Loucy (cell line): ENCODE measurements around the gene CAPN8.
A peak's percentile ranks its signal among the peaks of the same experiment; 100 is the strongest.

Experiments
- H2AFZ ChIP-seq: fragments of 200-600 bp; sonication (generic); 2 replicates; pipeline ENCODE4 v1.6.0; 2016; ENCODE audit warnings: antibody characterized with exemption, mild to moderate bottlenecking, low read length, moderate library complexity
- H3F3A ChIP-seq: fragments of 200-600 bp; 2 replicates; pipeline ENCODE4 v1.6.0; 2016; ENCODE audit warnings: antibody characterized with exemption, low read depth, mild to moderate bottlenecking
- H3K27me3 ChIP-seq: fragments of 200-600 bp; sonication (generic); 2 replicates; pipeline ENCODE4 v1.6.1; 2014; ENCODE audit warnings: low read length, mild to moderate bottlenecking; ENCODE audit not compliant: insufficient read depth, poor library complexity, severe bottlenecking
- H3K36me3 ChIP-seq: fragments of 200-600 bp; sonication (generic); 2 replicates; pipeline ENCODE4 v1.6.1; 2016; ENCODE audit warnings: low read length; ENCODE audit not compliant: insufficient read depth
- H3K4me1 ChIP-seq: fragments of 200-600 bp; sonication (generic); 2 replicates; pipeline ENCODE4 v1.5.1; 2014; ENCODE audit warnings: low read length, mild to moderate bottlenecking; ENCODE audit not compliant: insufficient read depth, poor library complexity, severe bottlenecking
- H3K4me2 ChIP-seq: fragments of 200-600 bp; sonication (generic); 2 replicates; pipeline ENCODE4 v1.6.0; 2014; ENCODE audit warnings: antibody characterized with exemption, low read length, low read depth, mild to moderate bottlenecking; ENCODE audit not compliant: poor library complexity, severe bottlenecking
- H3K4me3 ChIP-seq: fragments of 200-600 bp; sonication (generic); 2 replicates; pipeline ENCODE4 v1.5.1; 2014; ENCODE audit warnings: low read length, mild to moderate bottlenecking, mixed read lengths; ENCODE audit not compliant: poor library complexity, severe bottlenecking
- H3K79me2 ChIP-seq: fragments of 200-600 bp; sonication (generic); 2 replicates; pipeline ENCODE4 v1.6.1; 2014; ENCODE audit warnings: low read length; ENCODE audit not compliant: insufficient read depth
- H3K9ac ChIP-seq: fragments of 200-600 bp; sonication (generic); 2 replicates; pipeline ENCODE4 v1.6.0; 2014; ENCODE audit warnings: mild to moderate bottlenecking, low read depth, low read length, moderate library complexity; ENCODE audit not compliant: poor library complexity, severe bottlenecking
- H3K9me2 ChIP-seq: fragments of 200-600 bp; sonication (generic); replicated peaks from 2 replicates; pipeline ENCODE4 v1.6.1; 2016; ENCODE audit warnings: low read depth, low read length, mixed read lengths
- H3K9me3 ChIP-seq: fragments of 200-600 bp; sonication (generic); 2 replicates; pipeline ENCODE4 v1.6.1; 2014; ENCODE audit warnings: mild to moderate bottlenecking, antibody characterized with exemption, low read length, low read depth; ENCODE audit not compliant: insufficient read depth
- H4K20me1 ChIP-seq: fragments of 200-600 bp; sonication (generic); 2 replicates; pipeline ENCODE4 v1.6.0; 2014; ENCODE audit warnings: antibody characterized with exemption, low read length, mild to moderate bottlenecking; ENCODE audit not compliant: insufficient read depth, poor library complexity, severe bottlenecking
- EZH2phosphoT487 ChIP-seq: fragments of 200-600 bp; IDR thresholded peaks from 2 replicates; pipeline ENCODE4 v1.6.1; 2018; ENCODE audit warnings: antibody characterized with exemption, mild to moderate bottlenecking, moderate library complexity, borderline replicate concordance
- TF ChIP-seq, protein P1 (sequence below): fragments of 200-600 bp; sonication (generic); conservative IDR thresholded peaks from 2 replicates; pipeline ENCODE4 v1.5.1; 2014; ENCODE audit warnings: mild to moderate bottlenecking, antibody characterized with exemption, low read length

Gene CAPN8

DNA sequence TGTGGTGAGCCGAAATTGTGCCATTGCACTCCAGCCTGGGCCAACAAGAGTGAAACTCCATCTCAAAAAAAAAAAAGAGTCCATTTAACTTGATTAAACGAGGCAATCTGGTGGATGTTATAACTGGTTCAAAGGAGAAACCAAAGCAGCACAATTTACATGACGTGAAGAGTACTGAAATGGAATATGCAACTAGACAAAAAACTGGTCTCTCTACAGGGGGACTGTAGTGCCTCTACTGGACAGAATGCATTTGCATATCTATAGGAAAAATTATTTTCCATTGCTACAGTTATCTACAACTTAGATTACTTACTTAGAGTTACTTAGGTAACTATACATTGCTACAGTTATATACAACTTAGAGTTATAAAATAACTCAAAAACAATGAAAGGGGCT lies 44.1 kb upstream of the CAPN8 start:
- Histone ChIP-seq H3K4me2 (no peak overlapping the region), H3K9me2 (no peaks in the 10 kb centered on the region), H3F3A (no peaks in the 10 kb centered on the region), H3K4me1 (peaks cover 6% of the 10 kb centered on the region), H3K79me2 (no peaks in the 10 kb centered on the region), H3K27me3 (no peaks in the 10 kb centered on the region), H3K4me3 (no peak overlapping the region), H3K9ac (no peak overlapping the region), H3K9me3 (no peaks in the 10 kb centered on the region), H3K36me3 (no peaks in the 10 kb centered on the region), H2AFZ (no peak overlapping the region), H4K20me1 (no peaks in the 10 kb centered on the region)
- TF ChIP-seq EZH2phosphoT487: no peak
- TF ChIP-seq, protein P1, sequence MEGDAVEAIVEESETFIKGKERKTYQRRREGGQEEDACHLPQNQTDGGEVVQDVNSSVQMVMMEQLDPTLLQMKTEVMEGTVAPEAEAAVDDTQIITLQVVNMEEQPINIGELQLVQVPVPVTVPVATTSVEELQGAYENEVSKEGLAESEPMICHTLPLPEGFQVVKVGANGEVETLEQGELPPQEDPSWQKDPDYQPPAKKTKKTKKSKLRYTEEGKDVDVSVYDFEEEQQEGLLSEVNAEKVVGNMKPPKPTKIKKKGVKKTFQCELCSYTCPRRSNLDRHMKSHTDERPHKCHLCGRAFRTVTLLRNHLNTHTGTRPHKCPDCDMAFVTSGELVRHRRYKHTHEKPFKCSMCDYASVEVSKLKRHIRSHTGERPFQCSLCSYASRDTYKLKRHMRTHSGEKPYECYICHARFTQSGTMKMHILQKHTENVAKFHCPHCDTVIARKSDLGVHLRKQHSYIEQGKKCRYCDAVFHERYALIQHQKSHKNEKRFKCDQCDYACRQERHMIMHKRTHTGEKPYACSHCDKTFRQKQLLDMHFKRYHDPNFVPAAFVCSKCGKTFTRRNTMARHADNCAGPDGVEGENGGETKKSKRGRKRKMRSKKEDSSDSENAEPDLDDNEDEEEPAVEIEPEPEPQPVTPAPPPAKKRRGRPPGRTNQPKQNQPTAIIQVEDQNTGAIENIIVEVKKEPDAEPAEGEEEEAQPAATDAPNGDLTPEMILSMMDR: peak; percentile 55

DNA sequence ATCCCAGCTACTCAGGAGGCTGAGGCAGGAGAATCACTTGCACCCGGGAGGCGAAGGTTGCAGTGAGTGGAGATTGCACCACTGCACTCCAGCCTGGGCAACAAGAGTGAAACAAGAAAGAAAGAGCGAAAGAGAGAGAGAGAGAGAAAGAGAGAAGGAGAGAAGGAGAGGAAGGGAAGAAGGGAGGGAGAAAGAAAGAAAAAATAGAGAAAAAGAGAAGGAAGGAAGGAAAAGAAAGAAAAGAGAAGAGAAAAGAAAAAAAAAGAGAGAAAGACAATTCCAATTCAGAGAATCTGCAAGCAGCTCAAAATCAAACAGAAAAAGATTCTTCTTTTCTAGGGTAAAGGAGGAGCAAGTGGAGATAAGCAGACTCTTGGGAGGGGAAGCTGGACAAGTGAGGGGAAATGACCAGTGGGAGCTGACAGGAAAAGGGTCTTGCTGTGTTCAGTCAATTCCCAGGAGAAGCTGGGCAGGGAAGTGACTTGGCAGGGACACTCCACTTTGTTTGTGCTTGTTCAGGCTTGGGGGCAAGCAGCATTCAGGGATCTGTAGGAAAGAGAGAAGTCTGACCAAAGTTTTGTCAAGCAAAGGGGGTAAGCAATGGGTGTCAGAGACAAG lies 43.3 kb upstream of the CAPN8 start:
- Histone ChIP-seq H3K79me2 (no peaks in the 10 kb centered on the region), H2AFZ (no peak overlapping the region), H3K27me3 (no peaks in the 10 kb centered on the region), H3K36me3 (no peaks in the 10 kb centered on the region), H3K4me1 (peaks cover 5% of the 10 kb centered on the region), H4K20me1 (no peaks in the 10 kb centered on the region), H3K9me3 (no peaks in the 10 kb centered on the region), H3F3A (no peaks in the 10 kb centered on the region), H3K9me2 (no peaks in the 10 kb centered on the region), H3K4me2 (no peak overlapping the region), H3K4me3 (no peak overlapping the region), H3K9ac (no peak overlapping the region)
- TF ChIP-seq, protein P1: no peak
- no peak for TF ChIP-seq EZH2phosphoT487

DNA sequence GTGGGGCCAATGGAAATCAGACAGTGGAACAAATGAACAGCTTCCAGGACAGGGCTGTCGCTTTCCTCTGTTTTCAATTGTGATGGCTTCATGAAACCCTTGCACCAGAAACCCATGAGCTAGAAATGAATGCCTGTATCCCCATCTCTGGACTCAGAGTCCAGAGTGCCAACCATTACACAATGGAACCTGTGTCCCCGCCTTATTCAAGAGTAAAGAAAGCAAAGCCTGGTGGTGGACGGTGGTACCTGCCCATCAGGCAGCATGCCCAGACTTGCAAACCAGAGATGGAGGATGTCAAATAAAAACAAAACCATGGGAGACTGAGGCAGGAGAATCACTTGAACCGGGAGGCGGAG lies 42.5 kb upstream of the CAPN8 start:
- no peak overlapping the region for H2AFZ ChIP-seq
- no peaks in the 10 kb centered on the region for H3F3A ChIP-seq
- H3K9me2 ChIP-seq: no peaks in the 10 kb centered on the region
- H3K4me1 ChIP-seq: peaks cover under 1% of the 10 kb centered on the region
- H3K9ac ChIP-seq: no peak overlapping the region
- no peak overlapping the region for H3K4me3 ChIP-seq
- H3K4me2 ChIP-seq: no peak overlapping the region
- H3K9me3 ChIP-seq: no peaks in the 10 kb centered on the region
- no peaks in the 10 kb centered on the region for H3K36me3 ChIP-seq
- no peaks in the 10 kb centered on the region for H3K27me3 ChIP-seq
- no peaks in the 10 kb centered on the region for H3K79me2 ChIP-seq
- TF ChIP-seq EZH2phosphoT487: no peak
- TF ChIP-seq, protein P1: no peak; the same call in 1 of the 2 replicates
- H4K20me1 ChIP-seq: no peaks in the 10 kb centered on the region
